GM19043 (cell line): Measurements from ENCODE around the gene TLCD4.
"Not testable (repeated sequence)": the region's sequence is repeated elsewhere in the genome, so short reads cannot be mapped to it uniquely, and the experiment has no call there.

ENCODE experiments used
- ATAC-seq: cut with Tn5 transposase; IDR thresholded peaks from one replicate; pipeline ENCODE4 v1.9.1; 2021; ENCODE audit warnings: low read depth; ENCODE audit not compliant: unreplicated experiment

The TLCD4 gene

DNA sequence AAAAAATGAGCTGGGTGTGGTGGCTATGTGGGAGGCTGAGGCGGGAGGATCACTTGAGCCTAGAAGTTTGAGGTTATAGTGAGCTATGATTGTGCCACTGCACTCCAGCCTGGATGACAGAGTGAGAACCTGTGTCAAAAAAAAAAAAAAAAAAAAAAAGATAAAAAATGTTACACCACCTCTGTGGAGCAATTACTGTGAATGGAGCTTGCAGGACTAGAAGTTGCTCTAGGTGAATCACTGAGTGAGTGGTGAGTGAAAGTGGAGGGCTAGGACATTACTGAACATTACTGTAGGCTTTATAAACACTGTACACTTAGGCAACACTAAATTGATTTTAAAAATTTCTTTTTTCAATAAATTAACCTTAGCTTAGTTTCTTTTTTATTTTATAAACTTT, 21.9 kb downstream of the TLCD4 start:
- no peak for ATAC-seq

DNA sequence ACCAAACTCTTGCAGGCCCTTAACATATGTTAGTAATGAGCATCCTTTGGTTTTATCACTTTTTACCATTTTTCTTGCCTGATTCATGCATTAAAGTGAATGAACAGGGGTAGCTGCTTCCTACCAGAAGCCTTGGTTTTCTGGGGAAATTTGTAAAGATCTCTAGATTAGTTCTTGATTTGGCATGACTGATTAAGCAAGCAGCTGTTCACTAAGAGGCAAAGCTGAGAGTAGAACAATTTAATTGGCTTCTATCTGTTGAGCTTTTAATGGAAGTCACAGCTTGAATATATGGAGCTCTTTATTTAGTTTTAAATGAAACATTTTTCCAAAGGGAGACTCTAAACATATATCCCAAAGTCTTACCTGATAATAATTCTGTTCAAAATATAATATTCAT, 23.6 kb downstream of the TLCD4 start:
- no peak for ATAC-seq

DNA sequence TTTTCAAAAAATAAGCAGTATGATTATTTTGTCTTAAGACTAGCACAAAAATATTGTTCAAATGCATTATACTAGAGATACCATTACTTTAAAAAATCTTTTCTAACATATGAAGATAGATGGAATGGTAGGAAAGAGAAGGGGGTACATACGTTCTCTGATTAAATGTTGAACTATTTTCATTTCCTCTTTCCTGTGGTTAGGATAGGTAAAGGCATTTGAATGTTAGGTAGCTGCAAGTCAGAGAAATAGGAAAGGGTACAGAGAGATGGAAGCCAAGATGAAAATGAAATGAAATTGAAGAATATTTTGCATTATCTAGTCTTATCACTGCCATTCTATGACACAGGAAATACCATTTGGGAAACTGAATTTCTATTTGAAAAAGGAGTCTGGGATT, 28.3 kb downstream of the TLCD4 start:
- no peak for ATAC-seq

DNA sequence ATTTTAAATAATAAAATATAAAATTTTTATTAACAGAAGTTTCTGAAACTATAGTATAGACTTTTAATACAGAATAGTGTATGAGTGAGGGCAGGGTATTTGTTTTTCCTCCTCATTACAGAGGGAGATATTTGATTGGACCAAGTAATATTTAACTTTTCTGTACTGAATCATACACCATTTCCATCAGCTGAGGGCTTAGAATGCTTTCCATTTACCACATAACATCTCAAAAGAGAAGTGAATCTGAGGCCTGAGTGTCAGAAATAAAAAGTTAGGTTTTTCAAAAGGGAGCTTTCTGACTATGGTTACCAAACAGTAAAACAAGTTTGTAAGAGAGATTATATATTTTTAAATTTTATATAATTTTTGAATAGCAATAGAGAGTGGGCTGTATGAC, 29.5 kb downstream of the TLCD4 start:
- ATAC-seq, result no peak

DNA sequence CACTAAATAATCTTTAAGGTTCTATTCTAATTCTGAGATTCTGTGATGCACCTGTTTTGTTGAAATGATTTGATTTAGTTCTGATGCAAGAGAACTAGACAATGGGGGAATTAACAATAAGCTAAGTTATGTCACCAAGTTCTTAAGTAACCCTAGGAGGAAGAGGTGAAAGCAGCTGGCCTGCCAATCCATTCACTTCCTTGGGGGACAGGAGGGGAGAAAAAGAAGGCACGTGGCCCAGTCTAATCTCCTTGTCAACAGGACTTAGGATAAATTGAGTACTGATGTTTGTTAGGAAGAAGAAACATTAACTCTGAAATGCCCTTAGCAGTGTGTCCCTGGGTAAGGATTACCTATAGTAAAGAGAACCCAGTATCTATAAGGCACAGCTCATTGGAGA, 36.9 kb downstream of the TLCD4 start:
- no peak for ATAC-seq

GRCh38 chr1:95165569-95165968, 48.4 kb downstream of the TLCD4 start:
- not testable (repeated sequence) for ATAC-seq
